Effector memory CD4-positive, alpha-beta T cell (primary cell): ENCODE measurements around the gene RDH14.

Source experiments
- DNase-seq, 3 donors: peaks; one replicate each; pipeline ENCODE4 v3.0.0-alpha.2; 2020
- H3K27ac ChIP-seq: 2 replicates; pipeline ENCODE4 v1.7.0; 2013; ENCODE audit warnings: mild to moderate bottlenecking, low read length, moderate library complexity; ENCODE audit not compliant: insufficient read depth, poor library complexity, severe bottlenecking
- H3K27me3 ChIP-seq: replicated peaks from 2 replicates; pipeline ENCODE4 v1.7.0; 2013; ENCODE audit warnings: mild to moderate bottlenecking, low read length; ENCODE audit not compliant: insufficient read depth, control insufficient read depth, poor library complexity, severe bottlenecking
- H3K36me3 ChIP-seq: 2 replicates; pipeline ENCODE4 v1.7.0; 2013; ENCODE audit warnings: mild to moderate bottlenecking, low read length, moderate library complexity; ENCODE audit not compliant: control insufficient read depth, insufficient read depth
- H3K4me1 ChIP-seq: 2 replicates; pipeline ENCODE4 v1.7.0; 2013; ENCODE audit warnings: low read length, mild to moderate bottlenecking; ENCODE audit not compliant: control insufficient read depth, insufficient read depth, poor library complexity, severe bottlenecking
- H3K4me3 ChIP-seq: 2 replicates; pipeline ENCODE4 v1.7.0; 2013; ENCODE audit warnings: low read length, low read depth, mild to moderate bottlenecking; ENCODE audit not compliant: insufficient read depth, poor library complexity, severe bottlenecking
- H3K9me3 ChIP-seq: 2 replicates; pipeline ENCODE4 v1.7.0; 2013; ENCODE audit warnings: mild to moderate bottlenecking, low read length, moderate library complexity; ENCODE audit not compliant: control insufficient read depth

The RDH14 gene

GRCh38 chr2:18516112-18516511, 44.3 kb downstream of the RDH14 start:
- no peak overlapping the region for H3K27ac ChIP-seq
- H3K27me3 ChIP-seq: peaks cover 4% of the 10 kb centered on the region
- DNase-seq: no peak
- H3K4me1 ChIP-seq: no peaks in the 10 kb centered on the region
- H3K36me3 ChIP-seq: no peaks in the 10 kb centered on the region
- no peak overlapping the region for H3K4me3 ChIP-seq
- no peaks in the 10 kb centered on the region for H3K9me3 ChIP-seq

GRCh38 chr2:18514526-18515461, 45.7 kb downstream of the RDH14 start:
- no peak overlapping the region for H3K4me3 ChIP-seq
- H3K36me3 ChIP-seq: no peaks in the 10 kb centered on the region
- H3K27me3 ChIP-seq: peaks cover 4% of the 10 kb centered on the region
- H3K27ac ChIP-seq: no peak overlapping the region
- no peak for DNase-seq
- no peaks in the 10 kb centered on the region for H3K9me3 ChIP-seq
- H3K4me1 ChIP-seq: no peaks in the 10 kb centered on the region

- H3K27ac ChIP-seq: no peak overlapping the region
- no peaks in the 10 kb centered on the region for H3K36me3 ChIP-seq
- H3K4me3 ChIP-seq: no peak overlapping the region
- no peaks in the 10 kb centered on the region for H3K4me1 ChIP-seq
- no peak for DNase-seq
- no peaks in the 10 kb centered on the region for H3K9me3 ChIP-seq
- peaks cover 4% of the 10 kb centered on the region for H3K27me3 ChIP-seq
Observed at GRCh38 chr2:18510775-18511174, 49.7 kb downstream of the RDH14 start.

- Histone ChIP-seq H3K4me1 (no peaks in the 10 kb centered on the region), H3K27me3 (peaks cover 1% of the 10 kb centered on the region), H3K4me3 (no peak overlapping the region), H3K36me3 (no peaks in the 10 kb centered on the region), H3K27ac (no peak overlapping the region), H3K9me3 (no peaks in the 10 kb centered on the region)
- no peak for DNase-seq
Observed at GRCh38 chr2:18506883-18507509, 53.5 kb downstream of the RDH14 start.

- Histone ChIP-seq H3K27me3 (no peaks in the 10 kb centered on the region), H3K36me3 (no peaks in the 10 kb centered on the region), H3K4me3 (no peak overlapping the region), H3K27ac (no peak overlapping the region), H3K9me3 (no peaks in the 10 kb centered on the region), H3K4me1 (no peaks in the 10 kb centered on the region)
- no peak for DNase-seq
Observed at GRCh38 chr2:18505703-18506341, 54.6 kb downstream of the RDH14 start.
